Lower leg skin (tissue), 3 donors: Measurements from ENCODE around the gene XK.

Source experiments
- POLR2A ChIP-seq, 2 donors: fragments of 450-650 bp; IDR thresholded peaks; one replicate each; pipeline ENCODE4 v1.6.1; 2016 to 2017; ENCODE audit warnings: antibody characterized with exemption in 2 of 2, mild to moderate bottlenecking in 1 of 2, moderate library complexity in 1 of 2
- TF ChIP-seq, protein P1 (sequence below), 3 donors: fragments of 450-650 bp; IDR thresholded peaks; one replicate each; pipeline ENCODE4 v1.5.1; 2016; ENCODE audit warnings: antibody characterized with exemption in 3 of 3, mild to moderate bottlenecking in 3 of 3, moderate library complexity in 2 of 3

DNA sequence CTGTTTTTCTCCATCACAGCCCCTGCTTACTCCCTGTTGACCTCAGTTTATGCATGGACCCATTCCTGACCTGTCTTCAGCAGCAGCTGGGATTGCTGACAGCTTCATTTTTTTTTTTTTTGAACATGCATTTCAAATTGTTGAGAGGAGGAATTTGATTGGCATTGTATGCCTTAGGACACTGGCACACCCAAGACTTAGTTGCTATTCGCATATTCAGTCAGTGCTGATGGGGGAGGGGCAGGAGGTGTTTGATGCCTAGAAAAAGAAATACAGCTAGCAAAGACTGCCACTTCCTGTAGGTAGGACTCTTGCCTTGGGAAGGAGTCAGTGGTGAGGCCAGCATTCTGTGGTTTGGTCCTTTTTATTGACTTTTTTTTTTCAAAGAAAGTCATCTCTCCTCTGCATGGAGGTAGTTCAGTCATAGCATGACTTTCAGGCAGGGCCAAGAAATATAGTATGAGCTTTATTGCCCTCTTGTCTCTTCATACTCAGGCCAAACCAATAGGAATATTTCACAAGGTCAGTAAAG is 33.6 kb upstream of the XK start:
- TF ChIP-seq, protein P1, sequence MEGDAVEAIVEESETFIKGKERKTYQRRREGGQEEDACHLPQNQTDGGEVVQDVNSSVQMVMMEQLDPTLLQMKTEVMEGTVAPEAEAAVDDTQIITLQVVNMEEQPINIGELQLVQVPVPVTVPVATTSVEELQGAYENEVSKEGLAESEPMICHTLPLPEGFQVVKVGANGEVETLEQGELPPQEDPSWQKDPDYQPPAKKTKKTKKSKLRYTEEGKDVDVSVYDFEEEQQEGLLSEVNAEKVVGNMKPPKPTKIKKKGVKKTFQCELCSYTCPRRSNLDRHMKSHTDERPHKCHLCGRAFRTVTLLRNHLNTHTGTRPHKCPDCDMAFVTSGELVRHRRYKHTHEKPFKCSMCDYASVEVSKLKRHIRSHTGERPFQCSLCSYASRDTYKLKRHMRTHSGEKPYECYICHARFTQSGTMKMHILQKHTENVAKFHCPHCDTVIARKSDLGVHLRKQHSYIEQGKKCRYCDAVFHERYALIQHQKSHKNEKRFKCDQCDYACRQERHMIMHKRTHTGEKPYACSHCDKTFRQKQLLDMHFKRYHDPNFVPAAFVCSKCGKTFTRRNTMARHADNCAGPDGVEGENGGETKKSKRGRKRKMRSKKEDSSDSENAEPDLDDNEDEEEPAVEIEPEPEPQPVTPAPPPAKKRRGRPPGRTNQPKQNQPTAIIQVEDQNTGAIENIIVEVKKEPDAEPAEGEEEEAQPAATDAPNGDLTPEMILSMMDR (IDR thresholded peaks at IDR 0.05) = no peak
- no peak for TF ChIP-seq POLR2A (IDR thresholded peaks at IDR 0.05)
